ENCODE results near the gene FGF14. TPM values are rescaled to one million over a fixed set of nuclear protein-coding genes. Genes with fewer than 3 reads are reported as not detected.

The FGF14 gene
- total RNA-seq, 1 donor from 2014 or later, result 0.06 TPM

GRCh38 chr13:102291587-102292218 lies 110.1 kb downstream of the FGF14 start:
- DNase-seq (ENCODE audit: low read depth), result no peak
- H3K4me3 ChIP-seq (ENCODE audit: low read depth, low read length), result no peak overlapping the region
- no peak for TF ChIP-seq CTCF (conservative IDR thresholded peaks at IDR 0.05; ENCODE audit: low read depth, low read length)

GRCh38 chr13:102289606-102290005 lies 112.2 kb downstream of the FGF14 start:
- no peak for DNase-seq (ENCODE audit: low read depth)
- no peak overlapping the region for H3K4me3 ChIP-seq (ENCODE audit: low read depth, low read length)
- TF ChIP-seq CTCF (conservative IDR thresholded peaks at IDR 0.05; ENCODE audit: low read depth, low read length), result no peak

GRCh38 chr13:102286326-102286725 lies 115.5 kb downstream of the FGF14 start:
- peak; percentile 98 for DNase-seq (ENCODE audit: low read depth)
- H3K4me3 ChIP-seq (ENCODE audit: low read depth, low read length), result no peak overlapping the region
- no peak for TF ChIP-seq CTCF (conservative IDR thresholded peaks at IDR 0.05; ENCODE audit: low read depth, low read length)

- peak; percentile 88 for DNase-seq (ENCODE audit: low read depth)
- no peak for TF ChIP-seq CTCF (conservative IDR thresholded peaks at IDR 0.05; ENCODE audit: low read depth, low read length)
- H3K4me3 ChIP-seq (ENCODE audit: low read depth, low read length), result no peak overlapping the region
Measured at GRCh38 chr13:102280366-102280765, 121.5 kb downstream of the FGF14 start.

GRCh38 chr13:102277286-102277685 lies 124.6 kb downstream of the FGF14 start:
- no peak overlapping the region for H3K4me3 ChIP-seq (ENCODE audit: low read depth, low read length)
- no peak for TF ChIP-seq CTCF (conservative IDR thresholded peaks at IDR 0.05; ENCODE audit: low read depth, low read length)
- peak; percentile 12 for DNase-seq (ENCODE audit: low read depth)

- no peak overlapping the region for H3K4me3 ChIP-seq (ENCODE audit: low read depth, low read length)
- TF ChIP-seq CTCF (conservative IDR thresholded peaks at IDR 0.05; ENCODE audit: low read depth, low read length), result no peak
- DNase-seq (ENCODE audit: low read depth), result no peak
Measured at GRCh38 chr13:102276404-102276803, 125.4 kb downstream of the FGF14 start.

- no peak for DNase-seq (ENCODE audit: low read depth)
- TF ChIP-seq CTCF (conservative IDR thresholded peaks at IDR 0.05; ENCODE audit: low read depth, low read length), result no peak
- no peak overlapping the region for H3K4me3 ChIP-seq (ENCODE audit: low read depth, low read length)
Measured at GRCh38 chr13:102275969-102276368, 125.9 kb downstream of the FGF14 start.
